ENCODE results near the gene NR1I2. TPM values are rescaled to one million over a fixed set of nuclear protein-coding genes. Genes with fewer than 3 reads are reported as not detected.

The NR1I2 gene
- total RNA-seq, 1 donor from 2014 or later, result 0.69 TPM

DNA sequence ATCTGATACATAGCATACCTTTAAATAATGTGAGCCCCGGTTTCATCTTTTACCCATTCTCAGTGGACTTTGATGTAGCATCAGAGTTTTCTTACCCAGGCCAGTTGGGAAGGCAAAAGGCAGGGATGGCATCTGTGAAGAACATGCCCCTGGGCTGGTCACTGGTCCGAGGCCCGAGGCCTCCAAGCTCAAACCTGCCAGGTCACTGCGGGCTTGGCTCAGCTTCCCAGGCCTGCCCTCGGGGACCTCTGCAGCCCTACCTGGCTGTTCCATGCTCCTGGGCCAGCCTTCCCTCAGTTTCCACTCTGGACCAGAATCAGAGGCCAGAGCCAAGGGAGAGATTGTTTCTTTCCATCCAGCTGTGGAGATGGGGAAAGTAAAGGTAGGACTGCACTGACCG lies 26.9 kb downstream of the NR1I2 start:
- H3K9me3 ChIP-seq (ENCODE audit: low read depth), result no peaks in the 10 kb centered on the region
- no peaks in the 10 kb centered on the region for H3K9me3 Mint-ChIP-seq
- H3K36me3 Mint-ChIP-seq, result no peaks in the 10 kb centered on the region
- no peak overlapping the region for H3K9ac ChIP-seq
- DNase-seq (ENCODE audit: low spot score), result no peak
- H3K4me1 ChIP-seq, result no peaks in the 10 kb centered on the region
- H3F3A ChIP-seq (ENCODE audit: low read depth), result no peaks in the 10 kb centered on the region
- no peaks in the 10 kb centered on the region for H3K4me1 Mint-ChIP-seq
- no peak overlapping the region for H3K4me3 ChIP-seq
- no peak overlapping the region for H3K4me3 Mint-ChIP-seq
- H3K27me3 Mint-ChIP-seq (ENCODE audit: insufficient read depth, low read depth), result peaks cover 13% of the 10 kb centered on the region
- H3K36me3 ChIP-seq, result no peaks in the 10 kb centered on the region
- no peaks in the 10 kb centered on the region for H3K79me2 ChIP-seq (ENCODE audit: low read depth)
- no peak overlapping the region for H3K27ac Mint-ChIP-seq
- H3K27ac ChIP-seq, result no peak overlapping the region
- H2AFZ ChIP-seq (replicated peaks), result no peak overlapping the region
- H4K20me1 ChIP-seq (ENCODE audit: low read depth), result no peaks in the 10 kb centered on the region
- TF ChIP-seq, protein P1, sequence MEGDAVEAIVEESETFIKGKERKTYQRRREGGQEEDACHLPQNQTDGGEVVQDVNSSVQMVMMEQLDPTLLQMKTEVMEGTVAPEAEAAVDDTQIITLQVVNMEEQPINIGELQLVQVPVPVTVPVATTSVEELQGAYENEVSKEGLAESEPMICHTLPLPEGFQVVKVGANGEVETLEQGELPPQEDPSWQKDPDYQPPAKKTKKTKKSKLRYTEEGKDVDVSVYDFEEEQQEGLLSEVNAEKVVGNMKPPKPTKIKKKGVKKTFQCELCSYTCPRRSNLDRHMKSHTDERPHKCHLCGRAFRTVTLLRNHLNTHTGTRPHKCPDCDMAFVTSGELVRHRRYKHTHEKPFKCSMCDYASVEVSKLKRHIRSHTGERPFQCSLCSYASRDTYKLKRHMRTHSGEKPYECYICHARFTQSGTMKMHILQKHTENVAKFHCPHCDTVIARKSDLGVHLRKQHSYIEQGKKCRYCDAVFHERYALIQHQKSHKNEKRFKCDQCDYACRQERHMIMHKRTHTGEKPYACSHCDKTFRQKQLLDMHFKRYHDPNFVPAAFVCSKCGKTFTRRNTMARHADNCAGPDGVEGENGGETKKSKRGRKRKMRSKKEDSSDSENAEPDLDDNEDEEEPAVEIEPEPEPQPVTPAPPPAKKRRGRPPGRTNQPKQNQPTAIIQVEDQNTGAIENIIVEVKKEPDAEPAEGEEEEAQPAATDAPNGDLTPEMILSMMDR (IDR thresholded peaks at IDR 0.05), result no peak
- TF ChIP-seq EZH2phosphoT487 (IDR thresholded peaks at IDR 0.05) (no peak), EZH2 (IDR thresholded peaks at IDR 0.05) (no peak)
- H3K4me2 ChIP-seq, result no peak overlapping the region
- H3K27me3 ChIP-seq, result no peaks in the 10 kb centered on the region

DNA sequence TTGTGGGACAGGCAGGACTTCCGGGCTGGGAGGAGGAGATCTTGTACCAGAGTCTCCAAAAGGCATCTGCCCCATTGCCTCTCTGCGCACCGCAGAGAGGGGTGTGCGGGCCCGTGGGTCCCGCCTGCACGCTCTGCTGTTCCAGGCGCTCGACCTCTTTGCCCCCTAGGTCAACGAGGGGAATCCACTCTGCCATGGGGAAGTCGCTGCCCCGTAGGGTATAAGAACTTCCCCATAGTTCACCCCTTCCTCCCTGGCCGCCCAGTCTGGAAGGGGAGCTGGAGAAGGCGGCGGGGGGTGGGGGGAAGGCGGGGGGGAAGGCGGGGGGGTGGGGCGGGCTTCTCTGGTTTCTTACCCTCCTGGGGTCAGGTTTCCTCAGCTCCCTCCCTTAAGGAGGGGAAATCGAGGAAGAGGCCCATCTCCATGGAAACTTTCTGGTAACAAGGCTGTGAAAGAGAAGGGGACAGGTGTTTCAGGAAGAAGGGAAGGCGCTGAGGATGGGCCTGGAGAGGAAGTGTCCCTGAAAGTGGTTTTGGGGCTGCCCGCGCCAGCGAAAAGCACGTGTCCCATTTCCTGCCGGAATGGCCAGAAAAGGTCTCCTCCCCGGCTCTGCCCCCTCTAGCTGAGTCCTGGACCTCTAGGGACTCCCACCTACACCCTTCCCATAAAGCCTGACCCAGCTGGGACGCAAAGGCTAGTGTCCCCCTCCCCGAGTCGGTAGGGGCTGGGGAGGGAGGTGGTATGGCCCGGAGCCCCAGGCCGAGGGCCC lies 27.5 kb downstream of the NR1I2 start:
- no peak overlapping the region for H3K27ac Mint-ChIP-seq
- H3K4me2 ChIP-seq, result no peak overlapping the region
- no peaks in the 10 kb centered on the region for H3K79me2 ChIP-seq (ENCODE audit: low read depth)
- DNase-seq (ENCODE audit: low spot score), result no peak
- H4K20me1 ChIP-seq (ENCODE audit: low read depth), result no peaks in the 10 kb centered on the region
- H3K9me3 ChIP-seq (ENCODE audit: low read depth), result no peaks in the 10 kb centered on the region
- no peaks in the 10 kb centered on the region for H3K36me3 ChIP-seq
- H3K4me3 ChIP-seq, result no peak overlapping the region
- H3K27me3 Mint-ChIP-seq (ENCODE audit: insufficient read depth, low read depth), result peaks cover 15% of the 10 kb centered on the region
- H3K27ac ChIP-seq, result no peak overlapping the region
- no peaks in the 10 kb centered on the region for H3K9me3 Mint-ChIP-seq
- H3K4me1 Mint-ChIP-seq, result peaks cover 2% of the 10 kb centered on the region
- no peaks in the 10 kb centered on the region for H3K27me3 ChIP-seq
- H3K9ac ChIP-seq, result no peak overlapping the region
- no peak overlapping the region for H3K4me3 Mint-ChIP-seq
- H3F3A ChIP-seq (ENCODE audit: low read depth), result no peaks in the 10 kb centered on the region
- TF ChIP-seq, protein P1 (IDR thresholded peaks at IDR 0.05), result no peak
- no peak for TF ChIP-seq EZH2phosphoT487 (IDR thresholded peaks at IDR 0.05)
- no peak for TF ChIP-seq EZH2 (IDR thresholded peaks at IDR 0.05)
- no peak overlapping the region for H2AFZ ChIP-seq (replicated peaks)
- H3K36me3 Mint-ChIP-seq, result no peaks in the 10 kb centered on the region
- H3K4me1 ChIP-seq, result no peaks in the 10 kb centered on the region

DNA sequence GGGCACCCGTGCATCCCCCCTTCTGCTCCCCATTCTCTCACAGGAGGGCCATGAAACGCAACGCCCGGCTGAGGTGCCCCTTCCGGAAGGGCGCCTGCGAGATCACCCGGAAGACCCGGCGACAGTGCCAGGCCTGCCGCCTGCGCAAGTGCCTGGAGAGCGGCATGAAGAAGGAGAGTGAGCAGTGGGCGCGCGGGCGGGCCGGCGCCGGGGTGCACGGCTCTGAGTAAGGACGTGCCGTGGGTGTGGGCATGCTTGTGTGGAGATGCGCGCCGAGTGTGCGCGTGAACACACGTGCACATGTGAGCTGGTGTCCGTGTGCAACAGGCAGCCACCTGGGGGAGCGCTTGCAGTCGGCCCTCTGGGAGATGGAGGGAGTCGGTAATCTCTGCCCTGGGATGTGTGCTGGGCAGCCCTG lies 28.1 kb downstream of the NR1I2 start:
- Mint-ChIP-seq H3K9me3 (no peaks in the 10 kb centered on the region), H3K36me3 (no peaks in the 10 kb centered on the region), H3K4me3 (no peak overlapping the region), H3K4me1 (peaks cover 4% of the 10 kb centered on the region), H3K27me3 (ENCODE audit: insufficient read depth, low read depth) (peaks cover 15% of the 10 kb centered on the region), H3K27ac (no peak overlapping the region)
- Histone ChIP-seq H3K36me3 (no peaks in the 10 kb centered on the region), H3K79me2 (ENCODE audit: low read depth) (no peaks in the 10 kb centered on the region), H3K4me3 (no peak overlapping the region), H3K9ac (no peak overlapping the region), H3K27me3 (no peaks in the 10 kb centered on the region), H3K27ac (no peak overlapping the region), H2AFZ (replicated peaks) (no peak overlapping the region), H3K9me3 (ENCODE audit: low read depth) (no peaks in the 10 kb centered on the region), H3K4me2 (no peak overlapping the region), H3K4me1 (no peaks in the 10 kb centered on the region), H4K20me1 (ENCODE audit: low read depth) (no peaks in the 10 kb centered on the region), H3F3A (ENCODE audit: low read depth) (no peaks in the 10 kb centered on the region)
- TF ChIP-seq EZH2 (IDR thresholded peaks at IDR 0.05), result no peak
- DNase-seq (ENCODE audit: low spot score), result no peak

DNA sequence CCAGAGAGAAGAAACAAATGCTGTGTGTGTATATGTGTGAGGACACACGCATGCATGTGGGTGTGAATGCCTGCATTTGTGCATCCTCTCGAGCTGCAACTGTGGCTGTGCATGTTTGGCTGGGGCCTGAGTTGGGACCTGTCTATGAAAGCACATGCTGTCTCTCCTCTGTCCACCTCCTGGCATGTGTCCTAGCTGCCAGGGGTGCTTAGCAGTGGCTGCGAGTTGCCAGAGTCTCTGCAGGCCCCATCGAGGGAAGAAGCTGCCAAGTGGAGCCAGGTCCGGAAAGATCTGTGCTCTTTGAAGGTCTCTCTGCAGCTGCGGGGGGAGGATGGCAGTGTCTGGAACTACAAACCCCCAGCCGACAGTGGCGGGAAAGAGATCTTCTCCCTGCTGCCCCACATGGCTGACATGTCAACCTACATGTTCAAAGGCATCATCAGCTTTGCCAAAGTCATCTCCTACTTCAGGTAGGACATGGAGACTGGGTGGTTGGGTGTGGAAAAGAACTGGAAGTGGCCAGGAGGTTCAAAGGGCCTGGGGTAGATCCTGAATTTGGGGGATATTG lies 30.7 kb downstream of the NR1I2 start:
- no peaks in the 10 kb centered on the region for H3K27me3 ChIP-seq
- no peak for DNase-seq (ENCODE audit: low spot score)
- H3K27ac ChIP-seq, result no peak overlapping the region
- Mint-ChIP-seq H3K27me3 (ENCODE audit: insufficient read depth, low read depth) (peaks cover 12% of the 10 kb centered on the region), H3K9me3 (no peaks in the 10 kb centered on the region), H3K4me1 (peaks cover 5% of the 10 kb centered on the region), H3K4me3 (no peak overlapping the region), H3K27ac (no peak overlapping the region), H3K36me3 (no peaks in the 10 kb centered on the region)
- no peak overlapping the region for H3K4me2 ChIP-seq
- H3F3A ChIP-seq (ENCODE audit: low read depth), result no peaks in the 10 kb centered on the region
- no peaks in the 10 kb centered on the region for H3K79me2 ChIP-seq (ENCODE audit: low read depth)
- TF ChIP-seq EZH2 (IDR thresholded peaks at IDR 0.05) (no peak), EZH2phosphoT487 (IDR thresholded peaks at IDR 0.05) (no peak)
- TF ChIP-seq, protein P1 (IDR thresholded peaks at IDR 0.05), result no peak
- no peaks in the 10 kb centered on the region for H3K4me1 ChIP-seq
- H3K9ac ChIP-seq, result no peak overlapping the region
- H4K20me1 ChIP-seq (ENCODE audit: low read depth), result no peaks in the 10 kb centered on the region
- no peaks in the 10 kb centered on the region for H3K9me3 ChIP-seq (ENCODE audit: low read depth)
- no peaks in the 10 kb centered on the region for H3K36me3 ChIP-seq
- no peak overlapping the region for H2AFZ ChIP-seq (replicated peaks)
- no peak overlapping the region for H3K4me3 ChIP-seq
